Upper lobe of left lung (tissue), 6 donors: ENCODE results near the gene NARF. TPM values are rescaled to one million over a fixed set of nuclear protein-coding genes. Genes with fewer than 3 reads are reported as not detected.
A peak's percentile ranks its signal among the peaks of the same experiment; 100 is the strongest.

ENCODE experiments used
- ATAC-seq, 2 donors: fragments of 200-7000 bp; cut with Tn5 transposase; one replicate each; pipeline ENCODE4 v1.9.1; 2022; ENCODE audit warnings: mild to moderate bottlenecking in 2 of 2, moderate library complexity in 2 of 2; ENCODE audit not compliant: low FRiP score in 2 of 2
- DNase-seq, 2 donors: peaks; one replicate each; pipeline ENCODE4 v3.0.0-alpha.2; 2019 to 2020
- H3K27ac ChIP-seq, 4 donors: fragments of 200-600 bp; sonication (generic); one replicate each; pipeline ENCODE4 v1.5.1; 2016 to 2019
- H3K27me3 ChIP-seq, 4 donors: fragments of 200-600 bp; sonication (generic); one replicate each; pipeline ENCODE4 v1.5.1; 2017 to 2019
- H3K36me3 ChIP-seq, 4 donors: fragments of 200-600 bp; sonication (generic); one replicate each; pipeline ENCODE4 v1.5.1; 2016 to 2019
- H3K4me1 ChIP-seq, 4 donors: fragments of 200-600 bp; sonication (generic); one replicate each; pipeline ENCODE4 v1.5.1; 2018 to 2019
- H3K4me3 ChIP-seq, 4 donors: fragments of 200-600 bp; sonication (generic); one replicate each; pipeline ENCODE4 v1.5.1; 2017 to 2019; ENCODE audit warnings: mild to moderate bottlenecking in 2 of 4, moderate library complexity in 1 of 4
- H3K9me3 ChIP-seq, 4 donors: fragments of 200-600 bp; sonication (generic); one replicate each; pipeline ENCODE4 v1.5.1; 2018 to 2019
- EP300 ChIP-seq, 4 donors: sonication (generic); formaldehyde crosslinking; IDR thresholded peaks; one replicate each; pipeline ENCODE4 v1.5.1; 2017; ENCODE audit warnings: antibody characterized with exemption in 4 of 4, control low read depth in 2 of 4
- POLR2A ChIP-seq, 4 donors: fragments of 450-650 bp; IDR thresholded peaks; one replicate each; pipeline ENCODE4 v1.5.1; 2016 to 2017; ENCODE audit warnings: antibody characterized with exemption in 4 of 4, mild to moderate bottlenecking in 2 of 4
- POLR2AphosphoS5 ChIP-seq, 2 donors: sonication (generic); formaldehyde crosslinking; IDR thresholded peaks; one replicate each; pipeline ENCODE4 v1.5.1; 2017; ENCODE audit warnings: antibody characterized with exemption in 2 of 2
- WGBS, 2 donors: methylation state at CpG; one replicate each; pipeline ENCODE4 v1.1.5; 2017 to 2018; 5-methylcytosine and 5-hydroxymethylcytosine counted together
- total RNA-seq, 6 donors: library from RNA; depleted of rRNA in 4 of 6; stranded (reverse); fragments of >200 nt in 4 of 6; gene quantifications; one replicate each; pipeline versions ENCODE4 v1.1.0 to v1.2.1, GENCODE V29; 2016 to 2021
- TF ChIP-seq, protein P1 (sequence below), 6 experiments: fragments of 450-650 bp in 4 of 6; fragments of 200-600 bp in 2 of 6; sonication (generic) in 2 of 6; IDR thresholded peaks; one replicate each; pipeline ENCODE4 v1.5.1; 2016 to 2019; ENCODE audit warnings: antibody characterized with exemption in 6 of 6
- donor health status: DM: no; HTN: no; CAD: no; lungs with moderate emphysema.
- donor health status: DM: no; HTN: yes; CAD: no; lungs with severe emphysema.

The NARF gene
- total RNA-seq, 6 donors from 2014 or later, result 28.9 to 77.8 (median 62.6) TPM

DNA sequence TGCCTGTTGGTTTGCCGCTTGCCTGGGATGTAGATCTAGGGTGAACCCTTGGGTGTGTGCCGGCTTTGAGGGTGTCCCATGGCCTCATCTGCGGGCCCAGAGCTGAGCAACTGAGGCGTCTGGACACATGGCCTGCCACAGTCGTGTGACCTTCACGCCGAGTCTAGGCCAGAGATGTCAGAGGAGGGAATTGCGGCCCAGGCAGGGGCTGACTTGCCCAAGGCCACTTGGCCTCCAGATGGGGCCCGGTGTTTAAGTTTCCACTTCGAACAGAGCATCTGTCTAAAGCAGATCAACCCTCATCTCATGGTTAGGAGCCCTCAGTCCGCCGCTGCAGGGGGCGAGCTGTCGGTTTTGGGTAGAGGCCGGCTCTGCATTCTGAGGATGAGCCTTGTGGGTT, 33.0 kb downstream of the NARF start:
- DNase-seq (no peak), ATAC-seq (no peak)
- WGBS, 2 donors, result 89 to 96% methylated on average over 8 to 15 of the region's 15 CpGs

GRCh38 chr17:82492643-82493225, 34.2 kb downstream of the NARF start:
- peaks cover 0 to 16% (median 9%) of the 10 kb centered on the region in 4 donors for H3K36me3 ChIP-seq
- peaks cover 12 to 42% (median 28%) of the 10 kb centered on the region in 4 donors for H3K4me1 ChIP-seq
- no peak overlapping the region for H3K4me3 ChIP-seq
- DNase-seq, result no peak
- no peak overlapping the region for H3K27ac ChIP-seq
- TF ChIP-seq, protein P1, sequence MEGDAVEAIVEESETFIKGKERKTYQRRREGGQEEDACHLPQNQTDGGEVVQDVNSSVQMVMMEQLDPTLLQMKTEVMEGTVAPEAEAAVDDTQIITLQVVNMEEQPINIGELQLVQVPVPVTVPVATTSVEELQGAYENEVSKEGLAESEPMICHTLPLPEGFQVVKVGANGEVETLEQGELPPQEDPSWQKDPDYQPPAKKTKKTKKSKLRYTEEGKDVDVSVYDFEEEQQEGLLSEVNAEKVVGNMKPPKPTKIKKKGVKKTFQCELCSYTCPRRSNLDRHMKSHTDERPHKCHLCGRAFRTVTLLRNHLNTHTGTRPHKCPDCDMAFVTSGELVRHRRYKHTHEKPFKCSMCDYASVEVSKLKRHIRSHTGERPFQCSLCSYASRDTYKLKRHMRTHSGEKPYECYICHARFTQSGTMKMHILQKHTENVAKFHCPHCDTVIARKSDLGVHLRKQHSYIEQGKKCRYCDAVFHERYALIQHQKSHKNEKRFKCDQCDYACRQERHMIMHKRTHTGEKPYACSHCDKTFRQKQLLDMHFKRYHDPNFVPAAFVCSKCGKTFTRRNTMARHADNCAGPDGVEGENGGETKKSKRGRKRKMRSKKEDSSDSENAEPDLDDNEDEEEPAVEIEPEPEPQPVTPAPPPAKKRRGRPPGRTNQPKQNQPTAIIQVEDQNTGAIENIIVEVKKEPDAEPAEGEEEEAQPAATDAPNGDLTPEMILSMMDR (IDR thresholded peaks at IDR 0.05), result no peak
- TF ChIP-seq POLR2AphosphoS5 (IDR thresholded peaks at IDR 0.05) (no peak), EP300 (IDR thresholded peaks at IDR 0.05) (no peak), POLR2A (IDR thresholded peaks at IDR 0.05) (no peak)
- ATAC-seq, result no peak
- no peaks in the 10 kb centered on the region for H3K27me3 ChIP-seq
- 89 to 90% methylated on average over 11 to 13 of the region's 13 CpGs for WGBS, 2 donors
- H3K9me3 ChIP-seq, result no peaks in the 10 kb centered on the region

More for the DNA sequence above, 33.0 kb downstream of the NARF start:
- Histone ChIP-seq H3K4me1 (peaks cover 9 to 37% (median 25%) of the 10 kb centered on the region in 4 donors), H3K27me3 (no peaks in the 10 kb centered on the region), H3K27ac (no peak overlapping the region), H3K4me3 (no peak overlapping the region), H3K9me3 (no peaks in the 10 kb centered on the region), H3K36me3 (peaks cover 0 to 28% (median 19%) of the 10 kb centered on the region in 4 donors)
- TF ChIP-seq, protein P1 (IDR thresholded peaks at IDR 0.05), result no peak
- no peak for TF ChIP-seq EP300 (IDR thresholded peaks at IDR 0.05)
- TF ChIP-seq POLR2AphosphoS5 (IDR thresholded peaks at IDR 0.05), result no peak
- TF ChIP-seq POLR2A (IDR thresholded peaks at IDR 0.05), result no peak

DNA sequence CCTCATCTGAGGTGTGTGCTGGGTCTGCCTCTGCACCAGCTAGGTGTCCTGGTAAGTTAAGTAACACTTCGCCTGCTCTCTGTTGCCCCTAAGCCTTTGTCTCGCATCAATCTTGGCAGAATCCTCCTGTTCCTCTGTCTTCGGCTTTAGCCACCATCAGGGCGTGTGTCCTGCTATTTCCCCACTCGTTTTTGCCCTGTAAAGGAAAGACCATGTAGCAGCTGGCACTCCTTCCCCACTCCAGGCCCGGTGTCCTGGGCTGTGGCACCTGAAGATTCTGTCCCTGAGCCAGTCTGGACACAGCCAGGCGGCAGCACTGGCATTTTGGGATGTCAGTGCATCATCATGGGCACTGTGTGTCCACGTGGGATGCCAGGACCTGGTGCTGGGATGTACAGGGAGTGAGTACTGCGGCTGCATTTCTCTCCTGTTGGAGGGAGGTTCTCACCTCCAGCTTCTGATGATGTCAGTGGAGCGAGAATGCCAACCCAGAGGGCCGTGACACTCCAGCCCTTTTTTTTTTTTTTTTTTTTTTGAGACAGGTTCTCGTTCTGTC, 34.8 kb downstream of the NARF start:
- H3K27me3 ChIP-seq, result no peaks in the 10 kb centered on the region
- ATAC-seq (no peak), DNase-seq (no peak)
- H3K9me3 ChIP-seq, result no peaks in the 10 kb centered on the region
- H3K4me1 ChIP-seq, result peaks cover 17 to 44% (median 29%) of the 10 kb centered on the region in 4 donors
- no peak overlapping the region for H3K27ac ChIP-seq
- WGBS, 2 donors, result 82 to 84% methylated on average over 11 to 12 of the region's 12 CpGs
- no peak for TF ChIP-seq POLR2A (IDR thresholded peaks at IDR 0.05)
- no peak for TF ChIP-seq POLR2AphosphoS5 (IDR thresholded peaks at IDR 0.05)
- TF ChIP-seq EP300 (IDR thresholded peaks at IDR 0.05), result no peak
- TF ChIP-seq, protein P1 (IDR thresholded peaks at IDR 0.05), result no peak
- no peak overlapping the region for H3K4me3 ChIP-seq
- peaks cover 0 to 10% (median 4%) of the 10 kb centered on the region in 4 donors for H3K36me3 ChIP-seq

DNA sequence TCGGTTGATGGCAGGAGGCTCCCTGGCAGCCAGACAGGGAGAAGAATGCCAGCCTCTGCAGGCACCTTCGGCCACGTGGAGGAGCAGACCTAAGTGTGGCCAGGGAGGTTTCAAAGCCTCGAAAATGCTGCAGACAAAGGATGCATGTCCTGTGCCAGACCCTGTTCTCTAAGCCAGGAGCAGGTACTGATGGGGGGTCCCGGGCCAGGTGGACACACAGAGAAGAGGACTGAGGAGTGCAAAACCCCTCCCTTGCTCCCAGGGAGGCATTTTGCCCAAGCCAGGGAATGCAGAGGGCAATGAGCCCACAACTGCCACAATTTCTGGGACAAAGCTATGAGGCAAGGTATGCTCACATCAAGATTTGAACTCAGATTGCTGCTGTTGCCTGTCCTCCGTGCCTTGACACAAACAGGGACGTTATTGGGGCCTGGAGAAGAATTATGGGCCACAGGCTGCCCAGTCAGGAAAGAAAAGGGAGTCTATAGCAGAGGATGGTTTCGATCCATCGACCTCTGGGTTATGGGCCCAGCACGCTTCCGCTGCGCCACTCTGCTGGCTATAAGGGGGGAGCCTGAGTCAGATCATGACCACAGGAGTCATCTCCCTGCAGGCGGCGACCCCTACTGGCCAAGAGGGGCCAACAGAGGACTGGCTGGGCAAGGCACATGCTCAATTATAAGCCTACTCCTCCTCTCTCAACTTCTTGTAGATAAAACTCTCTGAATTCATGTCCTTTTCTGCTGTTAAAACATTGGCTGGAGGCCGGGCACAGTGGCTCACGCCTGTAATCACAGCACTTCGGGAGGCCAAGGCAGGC, 35.9 kb downstream of the NARF start:
- peaks cover 17 to 39% (median 25%) of the 10 kb centered on the region in 4 donors for H3K4me1 ChIP-seq
- WGBS, 2 donors, result 4 to 11% methylated on average over 11 to 17 of the region's 17 CpGs
- peaks cover 0 to 2% (median 0%) of the 10 kb centered on the region in 4 donors for H3K36me3 ChIP-seq
- TF ChIP-seq EP300 (IDR thresholded peaks at IDR 0.05) (no peak), POLR2A (IDR thresholded peaks at IDR 0.05) (peak in 1 of 4 donors; percentile 42)
- TF ChIP-seq, protein P1 (IDR thresholded peaks at IDR 0.05), result peak; percentile 84 to 99 (median 95)
- H3K27me3 ChIP-seq, result no peaks in the 10 kb centered on the region
- H3K9me3 ChIP-seq, result no peaks in the 10 kb centered on the region
- H3K4me3 ChIP-seq, result peak overlapping the region in 1 of 4 donors; percentile 22
- ATAC-seq, result peak; percentile 81 to 91
- peak; percentile 78 to 91 for DNase-seq
- peak overlapping the region; percentile 36 to 84 (median 47) for H3K27ac ChIP-seq
